Type B pancreatic cell (in vitro differentiated cells): ENCODE results near the gene SCUBE3. TPM values are rescaled to one million over a fixed set of nuclear protein-coding genes. Genes with fewer than 3 reads are reported as not detected.

Experiments
- DNase-seq: peaks from one replicate; pipeline ENCODE4 v3.0.0; 2021; ENCODE audit warnings: mixed read lengths; ENCODE audit not compliant: unreplicated experiment; ENCODE audit errors: extremely low spot score
- H3K27ac Mint-ChIP-seq: 2 replicates; pipeline ENCODE4 v1.8.0; 2021; ENCODE audit warnings: mild to moderate bottlenecking, mixed read lengths
- H3K27me3 Mint-ChIP-seq: 2 replicates; pipeline ENCODE4 v1.8.0; 2021; ENCODE audit warnings: mixed read lengths
- H3K36me3 Mint-ChIP-seq: 2 replicates; pipeline ENCODE4 v1.8.0; 2021; ENCODE audit warnings: mixed read lengths
- H3K4me1 Mint-ChIP-seq: one replicate; pipeline ENCODE4 v1.8.0; 2021; ENCODE audit warnings: mixed read lengths; ENCODE audit not compliant: unreplicated experiment
- H3K4me3 Mint-ChIP-seq: 2 replicates; pipeline ENCODE4 v1.8.0; 2021; ENCODE audit warnings: mild to moderate bottlenecking, mixed read lengths
- H3K9me3 Mint-ChIP-seq: 2 replicates; pipeline ENCODE4 v1.8.0; 2021; ENCODE audit warnings: mixed read lengths
- long read RNA-seq: library from polyadenylated mRNA; unstranded; transcript quantifications from one replicate; pipeline ENCODE4 v2.0.0, GENCODE V29; 2020
- total RNA-seq: library from RNA; stranded (reverse); gene quantifications from 2 replicates; pipeline ENCODE4 v1.2.1, GENCODE V29; 2021; ENCODE audit warnings: low replicate concordance
- TF ChIP-seq, protein P1 (sequence below): fragments of 200-600 bp; sonication (generic); conservative IDR thresholded peaks from 2 replicates; pipeline ENCODE4 v1.5.0; 2021; ENCODE audit warnings: antibody characterized with exemption, mild to moderate bottlenecking

Gene SCUBE3
- total RNA-seq: 14.7 and 14.9 TPM in 2 replicates
- long read RNA-seq, partial matches to known transcripts: 0 of 12 reads
- long read RNA-seq, other reads (novel, unspliced or antisense): 12 of 12 reads

- Mint-ChIP-seq H3K27me3 (peaks cover 27% of the 10 kb centered on the region), H3K36me3 (no peaks in the 10 kb centered on the region), H3K9me3 (no peaks in the 10 kb centered on the region), H3K4me1 (peaks cover 40% of the 10 kb centered on the region), H3K4me3 (peak within 1 kb of the TSS; percentile 91), H3K27ac (peak within 1 kb of the TSS; percentile 79)
- TF ChIP-seq, protein P1, sequence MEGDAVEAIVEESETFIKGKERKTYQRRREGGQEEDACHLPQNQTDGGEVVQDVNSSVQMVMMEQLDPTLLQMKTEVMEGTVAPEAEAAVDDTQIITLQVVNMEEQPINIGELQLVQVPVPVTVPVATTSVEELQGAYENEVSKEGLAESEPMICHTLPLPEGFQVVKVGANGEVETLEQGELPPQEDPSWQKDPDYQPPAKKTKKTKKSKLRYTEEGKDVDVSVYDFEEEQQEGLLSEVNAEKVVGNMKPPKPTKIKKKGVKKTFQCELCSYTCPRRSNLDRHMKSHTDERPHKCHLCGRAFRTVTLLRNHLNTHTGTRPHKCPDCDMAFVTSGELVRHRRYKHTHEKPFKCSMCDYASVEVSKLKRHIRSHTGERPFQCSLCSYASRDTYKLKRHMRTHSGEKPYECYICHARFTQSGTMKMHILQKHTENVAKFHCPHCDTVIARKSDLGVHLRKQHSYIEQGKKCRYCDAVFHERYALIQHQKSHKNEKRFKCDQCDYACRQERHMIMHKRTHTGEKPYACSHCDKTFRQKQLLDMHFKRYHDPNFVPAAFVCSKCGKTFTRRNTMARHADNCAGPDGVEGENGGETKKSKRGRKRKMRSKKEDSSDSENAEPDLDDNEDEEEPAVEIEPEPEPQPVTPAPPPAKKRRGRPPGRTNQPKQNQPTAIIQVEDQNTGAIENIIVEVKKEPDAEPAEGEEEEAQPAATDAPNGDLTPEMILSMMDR: no peak
- peak; percentile 85 for DNase-seq
Measured at GRCh38 chr6:35213824-35214756, at the start of gene SCUBE3. Gene SCUBE3 (plus strand): TSS chr6:35213956. CDS start chr6:35214419, 463 bp downstream.

- Mint-ChIP-seq H3K9me3 (no peaks in the 10 kb centered on the region), H3K27ac (no peak overlapping the region)
Measured at GRCh38 chr6:35164277-35164676, 49.5 kb upstream of the SCUBE3 start.

DNA sequence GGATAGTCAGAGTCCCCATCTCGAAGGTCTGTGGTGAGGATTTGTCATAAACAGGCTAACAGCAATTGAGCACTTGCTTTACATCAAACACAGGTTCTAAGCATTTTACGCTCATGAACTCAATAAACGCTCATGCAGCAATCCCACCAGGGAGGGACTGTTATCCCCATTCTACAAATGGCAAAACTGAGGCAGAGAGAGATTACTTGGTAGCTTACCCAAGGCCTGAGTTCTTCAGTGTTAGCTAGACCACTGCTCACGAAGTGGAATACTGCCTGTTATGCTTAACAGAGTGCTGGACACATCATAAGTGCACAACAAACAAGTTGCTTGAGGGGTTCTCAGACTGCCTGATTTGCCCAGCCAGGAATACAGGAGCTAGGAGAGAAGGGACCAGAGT, 48.9 kb upstream of the SCUBE3 start:
- H3K4me1 Mint-ChIP-seq: peaks cover 15% of the 10 kb centered on the region

More at GRCh38 chr6:35164277-35164676, 49.5 kb upstream of the SCUBE3 start:
- TF ChIP-seq, protein P1: no peak
- peaks cover 15% of the 10 kb centered on the region for H3K4me1 Mint-ChIP-seq
- no peak overlapping the region for H3K4me3 Mint-ChIP-seq
- no peaks in the 10 kb centered on the region for H3K27me3 Mint-ChIP-seq
- DNase-seq: no peak
- H3K36me3 Mint-ChIP-seq: no peaks in the 10 kb centered on the region

GRCh38 chr6:35165630-35166071, 48.1 kb upstream of the SCUBE3 start:
- TF ChIP-seq, protein P1: no peak
- no peak for DNase-seq
- peak overlapping the region; percentile 62 for H3K27ac Mint-ChIP-seq
- H3K4me1 Mint-ChIP-seq: peaks cover 15% of the 10 kb centered on the region
- H3K36me3 Mint-ChIP-seq: no peaks in the 10 kb centered on the region
- no peak overlapping the region for H3K4me3 Mint-ChIP-seq
- H3K9me3 Mint-ChIP-seq: no peaks in the 10 kb centered on the region
- peaks cover 3% of the 10 kb centered on the region for H3K27me3 Mint-ChIP-seq

More for the DNA sequence above, 48.9 kb upstream of the SCUBE3 start:
- Mint-ChIP-seq H3K36me3 (no peaks in the 10 kb centered on the region), H3K27ac (no peak overlapping the region), H3K4me3 (no peak overlapping the region), H3K27me3 (no peaks in the 10 kb centered on the region), H3K9me3 (no peaks in the 10 kb centered on the region)
- no peak for DNase-seq
- TF ChIP-seq, protein P1: no peak

DNA sequence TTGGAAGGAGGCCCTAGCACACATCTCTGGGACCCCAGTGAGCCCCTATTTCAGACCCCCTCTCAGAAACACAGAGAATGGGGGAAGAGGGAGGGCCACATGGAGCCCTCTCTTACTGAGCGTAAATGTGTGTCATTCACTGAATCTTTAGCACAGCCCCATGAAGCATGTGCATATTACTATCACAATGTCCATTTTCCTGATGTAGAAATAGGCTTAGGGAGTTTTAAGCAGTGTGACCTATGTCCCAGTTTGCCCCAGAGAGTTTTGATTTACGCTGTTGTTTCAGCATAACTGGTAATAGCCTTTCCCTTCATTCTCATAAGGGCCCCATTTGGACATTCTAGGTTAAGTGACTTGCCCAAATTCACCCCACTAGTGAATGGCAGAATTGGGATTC, 47.6 kb upstream of the SCUBE3 start:
- Mint-ChIP-seq H3K4me3 (no peak overlapping the region), H3K36me3 (no peaks in the 10 kb centered on the region), H3K27me3 (peaks cover 4% of the 10 kb centered on the region), H3K9me3 (no peaks in the 10 kb centered on the region), H3K4me1 (peaks cover 11% of the 10 kb centered on the region), H3K27ac (no peak overlapping the region)
- no peak for DNase-seq
- TF ChIP-seq, protein P1: no peak
